DND-41 (cell line): Measurements from ENCODE around the gene TBC1D1.

Experiments used
- ATAC-seq: fragments of 200-7000 bp; cut with Tn5 transposase; 3 replicates; pipeline ENCODE4 v1.9.1; 2021; ENCODE audit warnings: low read depth; ENCODE audit not compliant: insufficient read depth
- DNase-seq: peaks from one replicate; pipeline ENCODE4 v3.0.0-alpha.2; 2020
- H2AFZ ChIP-seq: 2 replicates; pipeline ENCODE4 v1.6.0; 2012; ENCODE audit warnings: low read depth, low read length
- H3K27ac ChIP-seq: 2 replicates; pipeline ENCODE4 v1.5.1; 2012; ENCODE audit warnings: low read length, inconsistent platforms
- H3K27me3 ChIP-seq: fragments of 200-600 bp; sonication (generic); 2 replicates; pipeline ENCODE4 v1.6.0; 2012; ENCODE audit warnings: low read length, mild to moderate bottlenecking, inconsistent platforms; ENCODE audit not compliant: insufficient read depth, poor library complexity
- H3K36me3 ChIP-seq: 2 replicates; pipeline ENCODE4 v1.5.1; 2012; ENCODE audit warnings: low read length, inconsistent platforms; ENCODE audit not compliant: insufficient read depth
- H3K4me1 ChIP-seq: 2 replicates; pipeline ENCODE4 v1.5.1; 2012; ENCODE audit warnings: mild to moderate bottlenecking, low read length; ENCODE audit not compliant: insufficient read depth
- H3K4me2 ChIP-seq: 2 replicates; pipeline ENCODE4 v1.6.0; 2012; ENCODE audit warnings: mild to moderate bottlenecking, moderate library complexity, low read length, inconsistent platforms; ENCODE audit not compliant: insufficient read depth
- H3K4me3 ChIP-seq, 2 experiments: fragments of 200-600 bp in 1 of 2; shearing (Covaris generic) in 1 of 2; 2 replicates each; pipeline ENCODE4 v1.5.1; 2012 to 2016; ENCODE audit warnings: inconsistent platforms in 2 of 2, low read length in 2 of 2, mild to moderate bottlenecking in 2 of 2, low read depth in 1 of 2, moderate library complexity in 1 of 2
- H3K79me2 ChIP-seq: 2 replicates; pipeline ENCODE4 v1.6.0; 2012; ENCODE audit warnings: low read length, inconsistent platforms; ENCODE audit not compliant: insufficient read depth
- H3K9ac ChIP-seq: 2 replicates; pipeline ENCODE4 v1.6.0; 2012; ENCODE audit warnings: low read depth, mild to moderate bottlenecking, inconsistent platforms, low read length, moderate library complexity
- H3K9me3 ChIP-seq: 2 replicates; pipeline ENCODE4 v1.5.1; 2012; ENCODE audit warnings: low read length, moderate library complexity, mild to moderate bottlenecking, inconsistent platforms; ENCODE audit not compliant: insufficient read depth, severe bottlenecking
- H4K20me1 ChIP-seq: 2 replicates; pipeline ENCODE4 v1.6.0; 2012; ENCODE audit warnings: low read length; ENCODE audit not compliant: insufficient read depth
- CTCF ChIP-seq: IDR thresholded peaks from 2 replicates; pipeline ENCODE4 v1.5.1; 2012; ENCODE audit warnings: borderline replicate concordance, low read length, moderate library complexity, mild to moderate bottlenecking; ENCODE audit not compliant: poor library complexity, severe bottlenecking; ENCODE audit errors: extremely low read depth
- EZH2 ChIP-seq: IDR thresholded peaks from 3 replicates; pipeline ENCODE4 v1.6.1; 2012; ENCODE audit warnings: borderline replicate concordance, low read depth, mild to moderate bottlenecking, moderate library complexity, low read length, inconsistent platforms; ENCODE audit not compliant: severe bottlenecking

Gene TBC1D1

GRCh38 chr4:37976991-37977470 is 86.1 kb downstream of the TBC1D1 start:
- peak overlapping the region; percentile 75 to 76; a peak in 3 of 4 replicates for H3K4me3 ChIP-seq
- H3K27me3 ChIP-seq: no peaks in the 10 kb centered on the region
- H4K20me1 ChIP-seq: peaks cover 13% of the 10 kb centered on the region; the same call in 1 of the 2 replicates
- H3K79me2 ChIP-seq: peaks cover 40% of the 10 kb centered on the region
- TF ChIP-seq CTCF (peak; percentile 43), EZH2 (no peak)
- no peaks in the 10 kb centered on the region for H3K36me3 ChIP-seq
- peak overlapping the region; percentile 73 for H3K4me2 ChIP-seq
- H3K27ac ChIP-seq: peak overlapping the region; percentile 67
- no peaks in the 10 kb centered on the region for H3K9me3 ChIP-seq
- H3K4me1 ChIP-seq: peaks cover 33% of the 10 kb centered on the region
- DNase-seq (peak; percentile 85), ATAC-seq (peak; percentile 87)
- H3K9ac ChIP-seq: peak overlapping the region; percentile 86
- H2AFZ ChIP-seq: peak overlapping the region; percentile 78

- Histone ChIP-seq H3K4me1 (peaks cover 33% of the 10 kb centered on the region), H3K79me2 (peaks cover 47% of the 10 kb centered on the region), H3K9ac (peak overlapping the region; percentile 86), H3K4me2 (peak overlapping the region; percentile 73), H3K4me3 (peak overlapping the region; percentile 75 to 76; a peak in 3 of 4 replicates), H3K9me3 (no peaks in the 10 kb centered on the region), H3K27me3 (no peaks in the 10 kb centered on the region), H2AFZ (peak overlapping the region; percentile 78), H3K36me3 (no peaks in the 10 kb centered on the region), H4K20me1 (peaks cover 18% of the 10 kb centered on the region; the same call in 1 of the 2 replicates), H3K27ac (peak overlapping the region; percentile 20)
- TF ChIP-seq CTCF: peak; percentile 72
- TF ChIP-seq EZH2: no peak
- ATAC-seq (peak; percentile 72), DNase-seq (peak; percentile 69)
Observed at GRCh38 chr4:37977471-37978247, 86.8 kb downstream of the TBC1D1 start.

GRCh38 chr4:37978248-37978924 is 87.5 kb downstream of the TBC1D1 start:
- H3K4me3 ChIP-seq: peak overlapping the region; percentile 75 to 76; a peak in 3 of 4 replicates
- no peaks in the 10 kb centered on the region for H3K27me3 ChIP-seq
- no peaks in the 10 kb centered on the region for H3K36me3 ChIP-seq
- DNase-seq (no peak), ATAC-seq (no peak; the same call in 2 of the 3 replicates)
- TF ChIP-seq EZH2: no peak
- no peak for TF ChIP-seq CTCF
- H4K20me1 ChIP-seq: peaks cover 21% of the 10 kb centered on the region; the same call in 1 of the 2 replicates
- peak overlapping the region; percentile 78; the same call in 1 of the 2 replicates for H2AFZ ChIP-seq
- H3K79me2 ChIP-seq: peaks cover 50% of the 10 kb centered on the region
- no peaks in the 10 kb centered on the region for H3K9me3 ChIP-seq
- H3K9ac ChIP-seq: peak overlapping the region; percentile 86
- peak overlapping the region; percentile 73 for H3K4me2 ChIP-seq
- H3K27ac ChIP-seq: peak overlapping the region; percentile 20; the same call in 1 of the 2 replicates
- H3K4me1 ChIP-seq: peaks cover 33% of the 10 kb centered on the region
